Measurements from ENCODE around the gene RFX7. TPM values are rescaled to one million over a fixed set of nuclear protein-coding genes. Genes with fewer than 3 reads are reported as not detected.

RFX7 gene
- total and polyA plus RNA-seq, 2 of the 8 experiments (the other 6 are each of a cell fraction or from before 2014, with no cell fraction given) = 10.4 to 40.9 TPM

DNA sequence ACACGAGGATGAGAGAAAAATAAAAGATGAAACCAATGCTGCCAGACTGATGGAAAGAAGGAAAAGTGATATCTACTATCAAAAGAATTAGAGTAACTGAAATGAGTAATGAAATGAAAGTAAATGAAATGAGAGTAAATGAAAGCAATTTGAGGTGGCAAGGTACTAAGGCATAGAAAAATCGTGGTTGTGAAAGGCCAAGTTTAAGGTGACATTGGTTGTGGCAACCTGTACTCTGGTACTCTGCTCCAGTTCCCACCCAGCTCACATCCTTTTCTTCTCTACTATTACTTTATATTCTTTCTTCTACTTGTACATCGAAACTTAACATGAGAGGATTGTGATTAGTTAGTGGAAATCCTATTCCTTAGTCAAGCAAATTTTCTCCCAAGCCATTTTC, 10.1 kb downstream of the RFX7 start (continued):
- TF ChIP-seq, protein P1, sequence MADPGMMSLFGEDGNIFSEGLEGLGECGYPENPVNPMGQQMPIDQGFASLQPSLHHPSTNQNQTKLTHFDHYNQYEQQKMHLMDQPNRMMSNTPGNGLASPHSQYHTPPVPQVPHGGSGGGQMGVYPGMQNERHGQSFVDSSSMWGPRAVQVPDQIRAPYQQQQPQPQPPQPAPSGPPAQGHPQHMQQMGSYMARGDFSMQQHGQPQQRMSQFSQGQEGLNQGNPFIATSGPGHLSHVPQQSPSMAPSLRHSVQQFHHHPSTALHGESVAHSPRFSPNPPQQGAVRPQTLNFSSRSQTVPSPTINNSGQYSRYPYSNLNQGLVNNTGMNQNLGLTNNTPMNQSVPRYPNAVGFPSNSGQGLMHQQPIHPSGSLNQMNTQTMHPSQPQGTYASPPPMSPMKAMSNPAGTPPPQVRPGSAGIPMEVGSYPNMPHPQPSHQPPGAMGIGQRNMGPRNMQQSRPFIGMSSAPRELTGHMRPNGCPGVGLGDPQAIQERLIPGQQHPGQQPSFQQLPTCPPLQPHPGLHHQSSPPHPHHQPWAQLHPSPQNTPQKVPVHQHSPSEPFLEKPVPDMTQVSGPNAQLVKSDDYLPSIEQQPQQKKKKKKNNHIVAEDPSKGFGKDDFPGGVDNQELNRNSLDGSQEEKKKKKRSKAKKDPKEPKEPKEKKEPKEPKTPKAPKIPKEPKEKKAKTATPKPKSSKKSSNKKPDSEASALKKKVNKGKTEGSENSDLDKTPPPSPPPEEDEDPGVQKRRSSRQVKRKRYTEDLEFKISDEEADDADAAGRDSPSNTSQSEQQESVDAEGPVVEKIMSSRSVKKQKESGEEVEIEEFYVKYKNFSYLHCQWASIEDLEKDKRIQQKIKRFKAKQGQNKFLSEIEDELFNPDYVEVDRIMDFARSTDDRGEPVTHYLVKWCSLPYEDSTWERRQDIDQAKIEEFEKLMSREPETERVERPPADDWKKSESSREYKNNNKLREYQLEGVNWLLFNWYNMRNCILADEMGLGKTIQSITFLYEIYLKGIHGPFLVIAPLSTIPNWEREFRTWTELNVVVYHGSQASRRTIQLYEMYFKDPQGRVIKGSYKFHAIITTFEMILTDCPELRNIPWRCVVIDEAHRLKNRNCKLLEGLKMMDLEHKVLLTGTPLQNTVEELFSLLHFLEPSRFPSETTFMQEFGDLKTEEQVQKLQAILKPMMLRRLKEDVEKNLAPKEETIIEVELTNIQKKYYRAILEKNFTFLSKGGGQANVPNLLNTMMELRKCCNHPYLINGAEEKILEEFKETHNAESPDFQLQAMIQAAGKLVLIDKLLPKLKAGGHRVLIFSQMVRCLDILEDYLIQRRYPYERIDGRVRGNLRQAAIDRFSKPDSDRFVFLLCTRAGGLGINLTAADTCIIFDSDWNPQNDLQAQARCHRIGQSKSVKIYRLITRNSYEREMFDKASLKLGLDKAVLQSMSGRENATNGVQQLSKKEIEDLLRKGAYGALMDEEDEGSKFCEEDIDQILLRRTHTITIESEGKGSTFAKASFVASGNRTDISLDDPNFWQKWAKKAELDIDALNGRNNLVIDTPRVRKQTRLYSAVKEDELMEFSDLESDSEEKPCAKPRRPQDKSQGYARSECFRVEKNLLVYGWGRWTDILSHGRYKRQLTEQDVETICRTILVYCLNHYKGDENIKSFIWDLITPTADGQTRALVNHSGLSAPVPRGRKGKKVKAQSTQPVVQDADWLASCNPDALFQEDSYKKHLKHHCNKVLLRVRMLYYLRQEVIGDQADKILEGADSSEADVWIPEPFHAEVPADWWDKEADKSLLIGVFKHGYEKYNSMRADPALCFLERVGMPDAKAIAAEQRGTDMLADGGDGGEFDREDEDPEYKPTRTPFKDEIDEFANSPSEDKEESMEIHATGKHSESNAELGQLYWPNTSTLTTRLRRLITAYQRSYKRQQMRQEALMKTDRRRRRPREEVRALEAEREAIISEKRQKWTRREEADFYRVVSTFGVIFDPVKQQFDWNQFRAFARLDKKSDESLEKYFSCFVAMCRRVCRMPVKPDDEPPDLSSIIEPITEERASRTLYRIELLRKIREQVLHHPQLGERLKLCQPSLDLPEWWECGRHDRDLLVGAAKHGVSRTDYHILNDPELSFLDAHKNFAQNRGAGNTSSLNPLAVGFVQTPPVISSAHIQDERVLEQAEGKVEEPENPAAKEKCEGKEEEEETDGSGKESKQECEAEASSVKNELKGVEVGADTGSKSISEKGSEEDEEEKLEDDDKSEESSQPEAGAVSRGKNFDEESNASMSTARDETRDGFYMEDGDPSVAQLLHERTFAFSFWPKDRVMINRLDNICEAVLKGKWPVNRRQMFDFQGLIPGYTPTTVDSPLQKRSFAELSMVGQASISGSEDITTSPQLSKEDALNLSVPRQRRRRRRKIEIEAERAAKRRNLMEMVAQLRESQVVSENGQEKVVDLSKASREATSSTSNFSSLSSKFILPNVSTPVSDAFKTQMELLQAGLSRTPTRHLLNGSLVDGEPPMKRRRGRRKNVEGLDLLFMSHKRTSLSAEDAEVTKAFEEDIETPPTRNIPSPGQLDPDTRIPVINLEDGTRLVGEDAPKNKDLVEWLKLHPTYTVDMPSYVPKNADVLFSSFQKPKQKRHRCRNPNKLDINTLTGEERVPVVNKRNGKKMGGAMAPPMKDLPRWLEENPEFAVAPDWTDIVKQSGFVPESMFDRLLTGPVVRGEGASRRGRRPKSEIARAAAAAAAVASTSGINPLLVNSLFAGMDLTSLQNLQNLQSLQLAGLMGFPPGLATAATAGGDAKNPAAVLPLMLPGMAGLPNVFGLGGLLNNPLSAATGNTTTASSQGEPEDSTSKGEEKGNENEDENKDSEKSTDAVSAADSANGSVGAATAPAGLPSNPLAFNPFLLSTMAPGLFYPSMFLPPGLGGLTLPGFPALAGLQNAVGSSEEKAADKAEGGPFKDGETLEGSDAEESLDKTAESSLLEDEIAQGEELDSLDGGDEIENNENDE (IDR thresholded peaks at IDR 0.05; ENCODE audit: insufficient replicate concordance, low read length) = no peak
- TF ChIP-seq GABPA (IDR thresholded peaks at IDR 0.05; ENCODE audit: borderline replicate concordance, insufficient read depth, low read length) (no peak), KDM4A (IDR thresholded peaks at IDR 0.05; ENCODE audit: low read depth, low read length, severe bottlenecking) (no peak), CBX5 (IDR thresholded peaks at IDR 0.05; ENCODE audit: low read depth, low read length) (no peak), EZH2 (IDR thresholded peaks at IDR 0.05; ENCODE audit: low read depth, low read length, severe bottlenecking) (no peak)

Data from H1 (cell line).